ENCODE results near the gene DCLK1. TPM values are rescaled to one million over a fixed set of nuclear protein-coding genes. Genes with fewer than 3 reads are reported as not detected.

The DCLK1 gene
- total RNA-seq, 1 donor from 2014 or later: 1.5 TPM

DNA sequence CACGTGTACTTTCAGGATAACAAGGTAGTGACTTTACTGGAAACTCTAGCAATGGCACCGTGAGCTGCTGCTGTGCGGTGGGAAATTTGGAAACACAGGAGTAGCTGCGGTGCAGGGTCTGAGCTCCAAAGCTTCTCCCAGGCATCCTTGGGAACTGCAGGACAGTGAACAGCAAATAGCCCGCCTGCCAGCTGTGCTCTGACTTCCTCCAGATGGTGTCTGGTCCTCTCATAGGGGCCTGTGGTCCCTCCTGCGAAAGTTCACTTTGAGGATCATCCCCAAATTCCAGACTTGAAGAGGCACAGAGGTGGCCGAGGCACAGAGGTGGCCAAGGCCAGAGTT lies 367.4 kb downstream of the DCLK1 start:
- DNase-seq (ENCODE audit: low read depth, low spot score): no peak

DNA sequence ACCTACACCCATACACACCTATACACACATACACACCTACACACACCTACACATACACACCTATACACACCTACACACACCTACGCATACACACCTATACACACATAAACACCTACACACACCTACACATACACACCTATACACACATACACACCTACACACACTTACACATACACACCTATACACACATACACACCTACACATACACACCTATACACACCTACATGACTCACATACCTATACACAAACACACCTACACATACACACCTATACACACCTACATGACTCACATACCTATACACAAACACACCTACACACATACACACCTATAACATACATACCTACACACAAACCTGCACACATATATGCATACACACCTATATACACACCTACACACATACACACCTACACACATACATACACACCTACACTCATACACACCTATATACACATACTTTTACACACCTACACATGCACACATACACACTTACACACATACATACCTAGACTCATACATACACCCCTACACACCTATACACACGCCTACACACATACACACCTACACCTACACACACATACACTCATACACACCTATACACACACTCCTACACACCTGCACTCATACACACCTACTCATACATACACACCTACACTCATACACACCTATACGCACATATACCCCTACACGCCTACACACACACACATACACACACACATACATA lies 368.0 kb downstream of the DCLK1 start:
- DNase-seq (ENCODE audit: low read depth, low spot score): no peak

DNA sequence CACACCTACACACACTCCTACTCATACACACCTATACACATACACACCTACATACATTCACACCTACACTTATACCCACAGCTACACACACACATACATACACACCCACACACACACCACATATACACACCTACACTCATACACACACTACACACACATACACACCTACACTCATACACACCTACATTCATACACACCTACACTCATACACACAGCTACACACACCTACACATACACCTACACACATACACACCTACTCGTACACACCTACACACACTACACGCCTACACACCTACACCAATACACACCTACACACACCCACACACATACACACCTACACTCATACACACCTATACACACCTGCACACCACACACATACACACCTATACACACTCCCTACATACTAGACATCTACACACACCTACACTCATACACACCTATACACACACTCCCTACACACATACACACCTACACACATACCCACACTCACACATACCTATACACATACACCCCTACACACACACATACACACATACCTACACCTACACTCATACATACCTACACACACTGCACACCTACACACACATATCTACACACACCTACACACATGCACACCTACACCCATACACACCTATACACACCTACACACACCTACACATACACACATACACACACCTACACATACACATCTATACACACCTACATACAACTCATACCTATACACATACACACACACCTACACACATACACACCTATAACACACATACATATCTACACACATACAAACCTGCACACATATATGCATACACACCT lies 369.5 kb downstream of the DCLK1 start:
- no peak for DNase-seq (ENCODE audit: low read depth, low spot score)

DNA sequence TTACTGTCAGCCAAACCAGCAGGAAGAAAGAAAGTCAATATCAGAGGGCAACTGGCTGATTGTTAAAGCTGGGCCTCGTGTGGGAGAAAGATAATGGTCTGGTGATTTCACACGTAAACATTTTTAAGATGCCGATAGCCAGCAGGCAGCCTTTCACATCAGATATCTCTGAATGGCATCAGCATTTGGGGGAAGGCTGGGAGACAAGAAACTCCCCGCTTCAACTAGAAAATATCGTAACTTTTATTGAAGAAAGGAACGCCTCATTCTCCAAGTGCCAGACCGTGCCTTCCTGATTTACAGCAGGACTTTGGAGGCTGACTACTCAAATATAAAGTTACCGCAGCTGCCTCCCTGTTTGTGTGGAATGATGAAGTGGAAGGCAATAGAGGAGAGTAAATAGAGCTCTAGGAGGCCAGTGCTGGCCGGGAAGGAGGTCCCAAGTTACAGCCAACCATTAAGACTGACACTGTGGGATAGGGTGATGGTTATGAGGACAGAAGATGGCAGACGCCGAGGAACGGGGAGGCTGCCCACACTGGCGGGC lies 370.4 kb downstream of the DCLK1 start:
- no peak for DNase-seq (ENCODE audit: low read depth, low spot score)

DNA sequence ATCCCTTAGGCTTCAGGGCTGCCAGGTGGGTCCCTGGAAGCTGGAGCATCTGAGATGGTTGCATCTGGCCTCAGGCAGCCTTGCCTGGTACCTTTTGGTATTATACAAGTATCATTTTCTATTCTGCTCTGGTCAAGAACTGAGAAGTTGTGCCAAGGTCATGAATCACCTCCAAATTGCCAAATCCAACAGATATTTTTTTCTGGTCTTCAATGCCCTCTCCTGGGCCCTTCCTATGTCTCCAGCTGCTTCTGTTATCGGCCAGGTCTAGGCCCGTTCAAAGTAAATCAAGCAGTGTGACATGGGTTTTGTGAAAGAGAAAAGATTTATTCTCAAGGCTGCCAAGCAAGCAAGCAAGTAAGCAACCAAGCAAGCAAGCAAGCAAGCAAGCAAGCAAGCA lies 383.6 kb downstream of the DCLK1 start:
- no peak for DNase-seq (ENCODE audit: low read depth, low spot score)

DNA sequence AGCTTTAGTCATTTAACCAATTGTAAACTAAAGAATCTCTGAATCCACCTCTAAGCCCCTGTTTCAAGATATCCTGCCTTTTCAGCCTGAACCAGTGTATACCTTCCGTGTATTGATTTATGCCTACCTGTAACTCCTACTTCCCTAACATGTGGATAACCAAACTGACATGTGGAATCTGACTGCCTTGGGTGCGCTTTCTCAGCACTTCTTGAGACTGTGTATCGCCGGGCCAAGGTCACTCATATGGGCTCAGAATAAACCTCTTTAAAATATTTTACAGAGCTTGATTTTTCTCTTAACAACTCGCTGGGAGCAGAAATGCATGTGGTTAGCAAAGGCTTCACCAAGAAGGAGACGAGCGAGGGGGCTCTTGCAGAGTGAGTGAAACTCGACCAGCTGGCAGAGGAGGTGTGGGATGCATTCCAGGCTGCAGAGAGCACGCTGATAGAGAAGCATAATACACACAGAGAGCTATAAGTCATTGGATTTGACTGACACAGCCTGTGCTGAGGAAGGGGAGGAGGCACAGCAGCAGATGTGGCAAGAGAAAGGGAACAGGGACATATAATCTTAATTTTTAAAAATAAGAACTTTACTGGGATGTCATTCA lies 386.5 kb downstream of the DCLK1 start:
- no peak for DNase-seq (ENCODE audit: low read depth, low spot score)

DNA sequence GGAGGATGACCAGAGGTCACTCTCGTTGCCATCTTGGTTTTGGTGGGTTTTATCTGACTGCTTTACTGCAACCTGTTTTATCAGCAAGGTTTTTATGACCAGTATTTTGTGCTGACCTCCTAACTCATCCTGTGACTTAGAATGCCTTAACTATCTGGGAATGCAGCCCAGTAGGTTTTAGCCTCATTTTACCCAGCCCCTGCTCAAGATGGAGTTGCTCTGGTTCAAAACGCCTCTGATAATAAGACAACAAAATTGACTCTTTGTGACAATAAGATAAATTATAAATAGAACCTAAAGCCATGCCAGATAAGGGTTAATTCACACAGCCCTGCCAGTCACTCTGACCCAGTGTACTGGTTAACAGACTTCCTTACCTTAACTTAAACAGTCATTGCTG lies 387.0 kb downstream of the DCLK1 start:
- DNase-seq (ENCODE audit: low read depth, low spot score): no peak

DNA sequence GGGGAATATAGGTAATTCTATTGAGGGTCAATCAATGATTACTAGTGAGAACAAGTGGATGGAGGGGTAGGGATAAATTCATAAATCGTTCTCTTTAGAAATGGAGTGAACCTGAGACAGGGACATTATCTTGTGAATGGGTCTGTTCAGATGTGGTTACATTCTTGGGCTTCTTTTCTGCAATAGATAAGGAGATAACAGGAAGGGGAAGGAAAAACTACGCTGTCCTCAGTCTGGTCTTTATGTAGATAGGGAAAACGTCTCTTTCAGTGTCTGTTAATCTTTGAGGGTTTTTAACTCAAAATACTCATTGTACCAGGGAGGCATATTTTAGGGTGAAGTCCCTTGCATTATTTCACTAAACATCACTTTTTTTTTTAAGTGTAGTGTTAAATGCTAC lies 388.0 kb downstream of the DCLK1 start:
- no peak for DNase-seq (ENCODE audit: low read depth, low spot score)

DNA sequence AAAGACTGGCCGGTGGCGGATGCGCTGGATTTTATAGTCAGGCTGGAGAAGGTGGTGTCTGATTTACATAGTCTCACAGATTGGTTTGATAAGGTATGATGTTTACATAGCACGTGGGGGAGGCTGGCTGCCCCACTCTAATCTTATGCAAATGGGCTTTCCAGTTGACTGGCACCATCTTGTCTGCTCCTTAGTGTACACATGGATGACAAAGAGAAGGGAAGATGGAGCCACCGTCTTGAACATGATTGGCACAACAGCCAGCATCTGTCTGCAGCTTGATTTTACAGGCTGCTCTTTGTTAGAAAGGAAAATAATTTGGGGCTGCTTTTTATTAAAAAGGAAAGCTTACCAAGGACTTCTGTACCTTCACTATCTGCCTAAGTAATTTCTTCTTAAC lies 389.5 kb downstream of the DCLK1 start:
- DNase-seq (ENCODE audit: low read depth, low spot score): no peak

DNA sequence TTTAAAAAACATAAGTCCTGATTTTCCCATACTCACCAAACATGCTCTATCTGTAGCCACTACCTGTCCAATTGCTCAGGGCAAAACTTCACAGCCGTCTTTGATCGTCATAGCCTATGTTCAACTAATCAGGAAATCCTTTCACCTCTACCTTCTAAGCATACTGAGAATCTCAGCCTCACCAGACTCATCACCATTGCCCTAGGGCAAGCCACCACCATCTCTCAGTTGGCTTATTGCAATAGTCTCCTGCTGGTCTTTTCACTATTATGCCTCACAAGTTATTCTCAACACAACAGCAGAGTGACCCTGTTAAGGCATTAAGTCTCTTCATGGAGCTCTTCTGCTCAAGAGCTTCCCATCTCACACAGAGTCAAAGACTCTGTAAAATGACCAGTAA lies 394.3 kb downstream of the DCLK1 start:
- DNase-seq (ENCODE audit: low read depth, low spot score): no peak

DNA sequence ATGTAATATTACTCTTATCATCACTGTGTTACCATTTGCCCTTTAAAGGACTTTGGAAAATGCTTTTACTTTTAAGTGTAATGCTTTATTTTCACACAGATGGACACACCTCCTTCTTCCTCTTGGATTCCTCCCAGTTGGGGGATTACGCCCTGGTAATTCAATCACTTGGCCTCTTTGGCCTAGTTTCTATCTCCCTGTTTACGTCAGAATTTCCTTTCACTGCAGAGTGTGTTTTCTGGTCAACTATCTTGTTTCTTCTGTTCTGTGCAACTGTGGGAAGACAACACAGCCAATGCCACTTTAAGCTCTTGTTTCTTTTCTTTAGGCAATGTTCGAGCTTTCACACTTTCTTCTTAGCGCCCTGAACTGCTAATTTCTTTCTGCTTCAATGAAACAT lies 397.4 kb downstream of the DCLK1 start:
- no peak for DNase-seq (ENCODE audit: low read depth, low spot score)

DNA sequence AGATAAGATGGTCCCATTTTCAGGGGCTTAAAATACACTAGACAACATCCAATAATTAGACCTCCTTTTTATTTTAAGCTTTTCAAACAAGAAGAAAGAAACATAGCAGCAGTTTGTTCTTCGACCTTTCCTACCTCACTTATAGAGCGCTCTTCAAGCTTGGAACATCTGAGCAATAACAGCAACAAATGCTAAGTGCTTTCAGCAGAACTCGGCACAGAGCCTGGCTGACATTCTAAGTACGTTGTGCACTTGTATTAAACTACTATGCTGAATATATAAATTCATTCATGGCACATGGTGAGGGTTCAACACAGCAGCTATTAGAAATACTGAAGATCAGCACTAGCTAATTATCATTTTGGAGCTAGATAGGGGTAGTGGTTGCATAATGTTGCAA lies 398.6 kb downstream of the DCLK1 start:
- no peak for DNase-seq (ENCODE audit: low read depth, low spot score)

DNA sequence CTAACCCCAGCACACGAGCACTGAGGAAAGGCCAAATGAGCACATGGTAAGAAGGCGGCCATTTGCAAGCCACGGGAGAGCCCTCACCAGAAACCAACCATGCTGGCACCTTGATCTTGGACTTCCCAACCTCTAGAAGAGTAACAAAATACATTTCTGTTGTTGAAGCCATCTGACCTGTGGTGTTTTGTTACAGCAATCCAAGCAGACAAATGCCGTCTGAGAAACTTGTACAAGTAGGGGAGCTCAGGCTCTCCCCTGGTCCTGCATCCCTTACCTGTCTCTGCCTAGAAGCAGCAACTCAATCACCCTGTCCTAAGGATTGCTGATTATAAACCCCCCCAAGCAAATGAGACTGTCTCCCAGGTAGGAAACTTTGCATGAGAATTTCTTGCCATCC lies 399.7 kb downstream of the DCLK1 start:
- DNase-seq (ENCODE audit: low read depth, low spot score): no peak

DNA sequence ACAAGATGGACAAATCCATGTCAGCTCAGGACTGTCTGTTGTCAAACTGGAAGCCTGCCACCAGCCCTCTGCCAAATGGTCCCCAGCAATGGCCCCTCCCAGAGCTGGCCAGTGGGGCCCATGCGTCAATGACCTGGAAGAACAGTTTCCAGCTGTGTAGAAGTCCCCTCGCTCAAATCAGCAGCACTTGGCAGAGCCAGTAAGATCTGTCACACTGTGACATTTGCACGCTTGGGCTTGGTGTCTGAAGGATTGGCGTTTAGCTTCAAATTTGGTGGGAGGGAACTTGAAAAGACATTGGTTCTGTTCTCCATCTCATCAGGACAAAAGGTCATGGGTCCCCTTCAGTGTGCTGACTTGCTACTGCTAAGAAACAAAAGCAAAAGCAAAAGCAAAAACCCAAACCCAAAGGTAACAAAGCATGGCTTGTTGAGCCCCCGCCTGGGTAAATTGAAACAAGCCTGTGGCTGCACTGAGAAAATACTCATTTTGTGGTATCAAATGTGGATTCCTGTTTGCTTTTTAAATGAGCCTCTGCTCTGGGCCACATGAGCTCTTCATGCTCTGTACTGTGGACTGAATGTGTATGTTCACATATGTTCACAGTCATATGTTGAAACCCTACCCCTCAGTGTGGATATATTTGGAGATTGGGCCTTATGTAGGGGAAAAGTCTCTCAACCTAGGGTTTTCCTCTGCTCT lies 401.1 kb downstream of the DCLK1 start:
- DNase-seq (ENCODE audit: low read depth, low spot score): no peak

DNA sequence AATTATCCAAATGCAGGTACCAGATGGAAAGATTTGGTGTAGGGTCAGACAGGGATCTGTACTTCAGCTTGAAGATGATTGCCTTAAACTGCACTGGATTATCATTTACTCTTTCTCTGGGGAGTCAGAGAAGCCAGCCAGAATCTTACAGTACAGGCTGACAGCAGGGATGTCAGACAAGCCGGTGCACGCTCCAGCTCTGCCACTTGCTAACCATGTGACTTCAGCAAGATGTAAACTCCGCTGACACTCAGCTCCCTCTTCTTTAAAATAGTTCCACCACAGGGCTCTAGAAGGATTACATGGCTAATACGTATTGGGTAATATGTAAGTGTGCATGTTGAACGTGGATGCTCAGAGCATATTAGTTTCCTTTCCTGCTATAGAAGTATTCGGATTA lies 403.3 kb downstream of the DCLK1 start:
- no peak for DNase-seq (ENCODE audit: low read depth, low spot score)

DNA sequence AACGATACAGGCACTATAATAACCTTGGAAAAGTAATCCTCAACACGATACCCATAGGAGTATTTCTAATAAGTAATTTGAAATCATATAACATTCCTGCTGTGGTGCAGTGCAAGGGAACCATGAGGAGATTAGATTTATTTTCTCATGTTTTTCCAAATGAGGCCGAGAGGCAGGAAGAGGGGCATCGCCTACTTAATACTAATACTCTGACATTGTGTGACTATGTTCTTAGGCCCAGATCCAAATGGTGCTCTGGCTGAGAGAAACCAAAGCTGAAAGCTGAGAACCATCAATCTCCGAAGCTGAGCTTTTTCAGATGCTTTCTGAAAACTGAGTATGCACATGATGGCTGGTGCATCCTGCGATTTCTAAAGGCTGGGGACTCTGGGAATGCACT lies 406.7 kb downstream of the DCLK1 start:
- DNase-seq (ENCODE audit: low read depth, low spot score): no peak

DNA sequence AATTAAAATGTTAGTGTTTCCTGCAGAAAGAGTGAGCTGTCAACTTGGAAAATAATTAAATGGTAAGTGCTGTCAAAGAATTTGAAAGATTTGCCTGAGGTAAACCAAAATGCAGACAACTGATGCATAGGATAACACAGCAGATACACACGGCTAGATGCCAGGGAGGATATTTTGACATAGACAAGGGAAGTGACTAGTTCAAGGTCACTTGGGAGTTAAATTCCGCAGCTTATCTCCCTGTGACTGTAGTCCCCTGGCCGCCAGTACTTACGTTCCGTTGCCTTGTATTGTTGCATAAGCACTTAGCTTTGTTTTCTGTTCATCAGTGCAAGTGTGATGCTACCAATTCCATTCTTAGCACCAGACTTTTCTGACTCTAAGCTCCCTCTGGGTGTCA lies 407.4 kb downstream of the DCLK1 start:
- DNase-seq (ENCODE audit: low read depth, low spot score): no peak

DNA sequence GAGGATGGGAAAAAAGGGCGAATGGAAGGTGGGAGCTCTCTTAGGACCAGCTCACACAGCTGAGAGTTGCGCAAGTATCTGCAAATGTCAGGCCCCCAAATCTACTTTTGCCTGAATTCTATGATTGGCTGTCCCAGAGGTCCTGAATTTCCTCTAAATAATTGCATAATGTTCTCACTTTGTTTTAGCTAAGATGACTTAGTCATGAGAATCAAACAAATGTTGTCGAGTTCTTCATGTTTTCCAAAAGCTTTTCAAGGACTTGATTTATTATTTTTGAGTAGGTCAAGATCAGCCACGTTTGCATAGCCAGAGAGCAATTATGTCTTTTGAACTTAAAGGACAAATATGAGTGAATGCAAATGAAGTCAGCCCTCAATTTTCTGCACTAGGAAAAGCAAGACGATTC lies 408.1 kb downstream of the DCLK1 start:
- no peak for DNase-seq (ENCODE audit: low read depth, low spot score)

DNA sequence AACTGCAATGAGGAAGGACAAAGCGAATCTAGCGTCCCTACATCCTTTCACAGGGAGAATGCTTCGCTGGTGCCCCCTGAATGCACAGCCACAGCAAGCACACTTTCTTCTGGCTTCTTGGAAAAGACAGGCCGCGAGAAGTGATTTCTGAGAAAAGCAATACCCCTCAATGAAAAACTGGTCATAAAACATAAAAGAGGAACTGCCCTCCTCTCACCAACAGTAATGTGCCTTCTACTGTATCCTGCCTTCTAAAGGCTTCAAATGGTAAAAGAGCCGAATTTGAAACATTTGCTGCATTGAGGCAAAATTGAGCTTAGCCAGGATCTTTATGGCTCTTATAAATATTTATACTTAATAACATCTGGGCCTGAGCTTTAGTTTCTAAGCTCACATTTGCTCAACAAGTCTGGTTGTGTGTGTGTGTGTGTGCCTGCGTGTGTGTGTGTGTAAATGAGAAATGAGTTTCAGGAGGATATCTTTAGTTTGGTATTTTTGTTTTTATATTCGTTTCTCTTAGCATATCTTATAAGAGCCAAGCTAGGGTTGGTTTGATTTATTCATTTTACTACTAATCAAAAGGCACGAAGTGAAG lies 408.6 kb downstream of the DCLK1 start:
- DNase-seq (ENCODE audit: low read depth, low spot score): no peak

DNA sequence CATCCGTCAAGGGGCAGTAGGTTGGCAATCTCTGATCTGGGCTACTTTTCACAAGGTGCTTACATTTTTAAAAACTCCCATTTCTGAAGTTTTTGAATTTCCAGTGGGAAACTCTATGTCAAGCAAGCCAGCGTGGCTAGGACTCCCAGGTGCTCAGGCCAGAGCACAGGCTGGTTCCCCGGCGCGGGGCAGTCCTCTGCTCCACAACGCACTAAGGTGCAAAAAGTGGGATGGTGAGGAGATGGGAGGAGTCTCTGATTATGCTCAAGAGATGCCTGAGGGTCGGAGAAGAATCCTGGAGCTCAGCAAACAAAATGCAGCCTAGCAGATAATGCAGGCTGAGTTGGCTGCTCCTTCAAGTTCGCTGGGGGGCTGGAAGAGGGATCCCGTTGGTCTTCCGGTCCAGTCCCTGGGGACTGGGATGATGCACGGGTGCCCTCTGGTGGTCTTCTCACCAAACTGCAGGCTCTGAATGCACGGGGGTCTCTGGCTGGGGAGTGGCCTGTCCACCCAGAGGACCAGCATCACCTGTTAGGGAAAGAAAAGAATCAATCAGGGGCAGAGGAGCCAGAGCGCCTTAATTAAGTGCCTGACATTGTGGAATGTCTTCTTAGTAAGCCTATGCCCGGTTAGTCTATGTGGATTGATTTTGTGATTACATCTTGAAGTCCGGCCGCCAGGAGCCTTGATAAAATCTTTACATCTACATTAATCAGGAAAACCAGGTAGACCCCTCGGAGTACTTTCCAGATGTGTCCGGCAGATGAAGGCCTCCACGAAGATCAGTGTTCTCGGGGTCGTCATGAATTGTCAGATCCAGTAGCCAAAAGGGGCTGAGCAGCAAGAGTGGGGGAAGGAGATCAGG lies 410.3 kb downstream of the DCLK1 start:
- no peak for DNase-seq (ENCODE audit: low read depth, low spot score)

DNA sequence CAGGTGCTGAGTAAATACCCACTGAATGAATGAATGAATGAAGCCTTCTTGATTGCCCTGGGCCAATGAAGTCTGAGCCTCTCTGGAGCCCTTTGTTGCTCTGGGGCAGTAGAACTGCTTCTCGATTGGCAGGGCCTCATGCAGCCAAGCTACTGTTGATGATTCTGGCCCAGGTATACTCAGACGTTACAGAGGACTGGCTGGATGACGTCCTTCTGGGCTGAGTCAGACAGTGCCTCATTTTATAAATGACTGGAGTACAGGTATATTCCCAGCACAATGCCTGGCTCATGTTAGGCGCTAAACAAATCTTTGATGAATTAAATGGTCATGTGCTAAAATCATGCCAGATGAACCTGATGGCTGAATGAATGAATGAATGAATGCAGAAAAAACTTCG lies 410.9 kb downstream of the DCLK1 start:
- no peak for DNase-seq (ENCODE audit: low read depth, low spot score)

Data from pulmonary artery endothelial cell (primary cell).